H9 (cell line): Measurements from ENCODE around the gene OTX1. TPM values are rescaled to one million over a fixed set of nuclear protein-coding genes. Genes with fewer than 3 reads are reported as not detected.

Experiments
- DNase-seq: peaks from one replicate; pipeline ENCODE4 v3.0.0-alpha.2; 2017
- H2AFZ ChIP-seq: one replicate; pipeline ENCODE4 v1.6.1; 2013; ENCODE audit warnings: mild to moderate bottlenecking, low read length, control low read depth, moderate library complexity
- H2AK5ac ChIP-seq: 2 replicates; pipeline ENCODE4 v1.6.1; 2013; ENCODE audit warnings: low read length, control low read depth, mixed read lengths; ENCODE audit not compliant: insufficient read length
- H2BK120ac ChIP-seq: one replicate; pipeline ENCODE4 v1.6.1; 2013; ENCODE audit warnings: low read depth, mild to moderate bottlenecking, low read length, control low read depth, inconsistent platforms; ENCODE audit not compliant: poor library complexity, severe bottlenecking
- H2BK12ac ChIP-seq: 2 replicates; pipeline ENCODE4 v1.6.1; 2013; ENCODE audit warnings: low read length, control low read depth, mixed read lengths, low read depth; ENCODE audit not compliant: insufficient read length
- H2BK15ac ChIP-seq: 2 replicates; pipeline ENCODE4 v1.6.1; 2013; ENCODE audit warnings: low read depth, low read length, control low read depth
- H2BK20ac ChIP-seq: one replicate; pipeline ENCODE4 v1.6.1; 2013; ENCODE audit warnings: low read depth, mild to moderate bottlenecking, low read length, control low read depth, inconsistent platforms; ENCODE audit not compliant: poor library complexity, severe bottlenecking
- H2BK5ac ChIP-seq: 2 replicates; pipeline ENCODE4 v1.6.1; 2013; ENCODE audit warnings: low read length, control low read depth, mixed read lengths; ENCODE audit not compliant: insufficient read length
- H3K14ac ChIP-seq: 2 replicates; pipeline ENCODE4 v1.6.1; 2013; ENCODE audit warnings: low read length, control low read depth; ENCODE audit not compliant: insufficient read depth
- H3K18ac ChIP-seq: 2 replicates; pipeline ENCODE4 v1.6.1; 2013; ENCODE audit warnings: low read depth, mild to moderate bottlenecking, mixed read lengths, low read length, control low read depth; ENCODE audit not compliant: insufficient read length
- H3K23ac ChIP-seq: 2 replicates; pipeline ENCODE4 v1.6.1; 2013; ENCODE audit warnings: low read length, control low read depth, mixed read lengths, low read depth; ENCODE audit not compliant: insufficient read length
- H3K23me2 ChIP-seq: 2 replicates; pipeline ENCODE4 v1.6.1; 2013; ENCODE audit warnings: low read depth, mild to moderate bottlenecking, mixed read lengths, low read length, control low read depth; ENCODE audit not compliant: insufficient read length, poor library complexity, severe bottlenecking
- H3K27ac ChIP-seq: 2 replicates; pipeline ENCODE4 v1.5.1; 2013; ENCODE audit warnings: low read length, control low read depth, mixed read lengths, low read depth; ENCODE audit not compliant: insufficient read length
- H3K27me3 ChIP-seq: 2 replicates; pipeline ENCODE4 v1.6.1; 2013; ENCODE audit warnings: low read length, control low read depth, inconsistent platforms; ENCODE audit not compliant: insufficient read depth
- H3K4ac ChIP-seq: 2 replicates; pipeline ENCODE4 v1.6.1; 2013; ENCODE audit warnings: low read depth, mild to moderate bottlenecking, control low read depth, inconsistent platforms, low read length, moderate library complexity
- H3K4me1 ChIP-seq: 2 replicates; pipeline ENCODE4 v1.6.1; 2013; ENCODE audit warnings: low read length, control low read depth, inconsistent platforms; ENCODE audit not compliant: insufficient read depth
- H3K4me2 ChIP-seq: 2 replicates; pipeline ENCODE4 v1.6.1; 2013; ENCODE audit warnings: low read length, control low read depth, mixed read lengths; ENCODE audit not compliant: insufficient read length, insufficient read depth
- H3K56ac ChIP-seq: 2 replicates; pipeline ENCODE4 v1.6.1; 2013; ENCODE audit warnings: low read depth, mild to moderate bottlenecking, mixed read lengths, low read length, control low read depth; ENCODE audit not compliant: insufficient read length
- H3K79me1 ChIP-seq: 2 replicates; pipeline ENCODE4 v1.6.1; 2013; ENCODE audit warnings: low read depth, mild to moderate bottlenecking, moderate library complexity, low read length, control low read depth, inconsistent platforms; ENCODE audit not compliant: insufficient read depth, poor library complexity, severe bottlenecking
- H3K79me2 ChIP-seq: 2 replicates; pipeline ENCODE4 v1.6.1; 2013; ENCODE audit warnings: low read length, control low read depth, inconsistent platforms; ENCODE audit not compliant: insufficient read depth
- H3K9ac ChIP-seq: 2 replicates; pipeline ENCODE4 v1.6.1; 2013; ENCODE audit warnings: low read length, control low read depth, mixed read lengths; ENCODE audit not compliant: insufficient read length; ENCODE audit errors: extremely low read depth
- H3K9me3 ChIP-seq: one replicate; pipeline ENCODE4 v1.6.1; 2013; ENCODE audit warnings: low read depth, low read length, inconsistent platforms; ENCODE audit not compliant: control insufficient read depth
- H3T11ph ChIP-seq: one replicate; pipeline ENCODE4 v1.6.1; 2013; ENCODE audit warnings: mild to moderate bottlenecking, low read length, control low read depth, inconsistent platforms
- H4K20me1 ChIP-seq: one replicate; pipeline ENCODE4 v1.6.1; 2013; ENCODE audit not compliant: control insufficient read depth, insufficient read length, insufficient read depth
- H4K5ac ChIP-seq: 2 replicates; pipeline ENCODE4 v1.6.1; 2013; ENCODE audit warnings: low read depth, mild to moderate bottlenecking, mixed read lengths, low read length, control low read depth; ENCODE audit not compliant: insufficient read length
- H4K8ac ChIP-seq: replicated peaks from 2 replicates; pipeline ENCODE4 v1.6.1; 2013; ENCODE audit warnings: low read length, control low read depth, mixed read lengths, low read depth; ENCODE audit not compliant: insufficient read length
- H4K91ac ChIP-seq: 2 replicates; pipeline ENCODE4 v1.6.1; 2013; ENCODE audit warnings: low read depth, mild to moderate bottlenecking, moderate library complexity, mixed read lengths, low read length, control low read depth; ENCODE audit not compliant: insufficient read length
- H3K27ac Mint-ChIP-seq, 3 experiments: 2 replicates in 2 of 3; 3 replicates in 1 of 3; pipeline ENCODE4 v1.8.0; 2020 to 2021; ENCODE audit warnings: mixed read lengths in 3 of 3, mild to moderate bottlenecking in 1 of 3, moderate library complexity in 1 of 3
- H3K27me3 Mint-ChIP-seq: 2 replicates; pipeline ENCODE4 v1.8.0; 2021; ENCODE audit warnings: low read depth, mild to moderate bottlenecking, moderate library complexity, mixed read lengths
- H3K36me3 Mint-ChIP-seq, 3 experiments: 2 replicates in 2 of 3; 3 replicates in 1 of 3; pipeline ENCODE4 v1.8.0; 2020 to 2021; ENCODE audit warnings: low read depth in 3 of 3, mixed read lengths in 3 of 3; ENCODE audit not compliant: insufficient read depth in 1 of 3
- H3K4me1 Mint-ChIP-seq, 2 experiments: 2 replicates each; pipeline ENCODE4 v1.8.0; 2020; ENCODE audit warnings: mixed read lengths in 2 of 2
- H3K4me3 Mint-ChIP-seq, 2 experiments: 2 replicates in 1 of 2; 3 replicates in 1 of 2; pipeline ENCODE4 v1.8.0; 2020 to 2021; ENCODE audit warnings: mild to moderate bottlenecking in 2 of 2, mixed read lengths in 2 of 2, moderate library complexity in 1 of 2
- H3K9me3 Mint-ChIP-seq, 2 experiments: 2 replicates in 1 of 2; 3 replicates in 1 of 2; pipeline ENCODE4 v1.8.0; 2020; ENCODE audit warnings: mild to moderate bottlenecking in 2 of 2, mixed read lengths in 2 of 2, moderate library complexity in 1 of 2
- WGBS: extraction: QIAGEN DNeasy Blood & Tissue Kit; methylation state at CpG from one replicate; pipeline ENCODE4 v1.1.7; 2013; ENCODE audit warnings: missing lambda C conversion rate, low lambda C conversion rate, mixed read lengths; ENCODE audit not compliant: insufficient read length; ENCODE audit errors: extremely low coverage; 5-methylcytosine and 5-hydroxymethylcytosine counted together
- total RNA-seq: library from RNA; stranded (reverse); gene quantifications from 2 replicates; pipeline ENCODE4 v1.2.1, GENCODE V29; 2021
- TF ChIP-seq, protein P1 (sequence below): fragments of 200-600 bp; sonication (generic); conservative IDR thresholded peaks from 3 replicates; pipeline ENCODE4 v1.8.0; 2021; ENCODE audit warnings: antibody characterized with exemption, mild to moderate bottlenecking

OTX1 gene
- total RNA-seq, 1 experiment from 2014 or later = 0.13 TPM

DNA sequence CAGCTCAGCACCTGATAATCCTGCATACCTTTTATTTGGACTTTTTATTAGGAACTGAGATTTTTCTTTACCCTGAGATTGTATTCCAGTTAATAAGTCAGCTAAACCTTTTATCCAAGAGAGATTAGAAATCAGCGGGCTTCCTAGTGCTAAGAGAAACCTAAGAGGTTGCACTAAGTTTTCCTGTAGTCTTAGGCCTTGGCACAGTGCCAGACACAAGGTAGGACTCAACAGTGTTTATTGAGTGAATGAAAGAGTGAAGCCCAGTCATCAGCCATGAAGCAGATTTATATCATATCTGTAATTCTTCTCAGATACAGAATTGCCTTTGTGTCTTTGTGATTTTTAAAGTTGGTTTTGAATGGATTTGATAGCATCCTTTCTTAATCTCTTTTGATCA lies 13.6 kb downstream of the OTX1 start:
- no peak overlapping the region for H4K91ac ChIP-seq
- no peaks in the 10 kb centered on the region for H3K9me3 ChIP-seq
- H4K5ac ChIP-seq = no peak overlapping the region
- Mint-ChIP-seq H3K36me3 (no peaks in the 10 kb centered on the region), H3K4me1 (peaks cover 5 to 11% of the 10 kb centered on the region in 2 experiments), H3K27me3 (peaks cover 86% of the 10 kb centered on the region), H3K27ac (no peak overlapping the region), H3K4me3 (no peak overlapping the region), H3K9me3 (no peaks in the 10 kb centered on the region; a peak in 1 of 5 replicates)
- H3K18ac ChIP-seq = no peak overlapping the region
- H3K23ac ChIP-seq = no peak overlapping the region
- H3K14ac ChIP-seq = no peak overlapping the region
- no peak overlapping the region for H4K8ac ChIP-seq
- no peak for DNase-seq
- no peak overlapping the region for H3K56ac ChIP-seq
- H4K20me1 ChIP-seq = no peaks in the 10 kb centered on the region
- H3K79me1 ChIP-seq = no peaks in the 10 kb centered on the region
- peaks cover 8% of the 10 kb centered on the region for H3K23me2 ChIP-seq
- H2BK5ac ChIP-seq = no peak overlapping the region
- no peak overlapping the region for H3K27ac ChIP-seq
- no peak overlapping the region for H2AK5ac ChIP-seq
- H3K4me2 ChIP-seq = no peak overlapping the region
- TF ChIP-seq, protein P1, sequence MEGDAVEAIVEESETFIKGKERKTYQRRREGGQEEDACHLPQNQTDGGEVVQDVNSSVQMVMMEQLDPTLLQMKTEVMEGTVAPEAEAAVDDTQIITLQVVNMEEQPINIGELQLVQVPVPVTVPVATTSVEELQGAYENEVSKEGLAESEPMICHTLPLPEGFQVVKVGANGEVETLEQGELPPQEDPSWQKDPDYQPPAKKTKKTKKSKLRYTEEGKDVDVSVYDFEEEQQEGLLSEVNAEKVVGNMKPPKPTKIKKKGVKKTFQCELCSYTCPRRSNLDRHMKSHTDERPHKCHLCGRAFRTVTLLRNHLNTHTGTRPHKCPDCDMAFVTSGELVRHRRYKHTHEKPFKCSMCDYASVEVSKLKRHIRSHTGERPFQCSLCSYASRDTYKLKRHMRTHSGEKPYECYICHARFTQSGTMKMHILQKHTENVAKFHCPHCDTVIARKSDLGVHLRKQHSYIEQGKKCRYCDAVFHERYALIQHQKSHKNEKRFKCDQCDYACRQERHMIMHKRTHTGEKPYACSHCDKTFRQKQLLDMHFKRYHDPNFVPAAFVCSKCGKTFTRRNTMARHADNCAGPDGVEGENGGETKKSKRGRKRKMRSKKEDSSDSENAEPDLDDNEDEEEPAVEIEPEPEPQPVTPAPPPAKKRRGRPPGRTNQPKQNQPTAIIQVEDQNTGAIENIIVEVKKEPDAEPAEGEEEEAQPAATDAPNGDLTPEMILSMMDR = no peak
- H2BK12ac ChIP-seq = no peak overlapping the region
- H2AFZ ChIP-seq = no peak overlapping the region
- no peaks in the 10 kb centered on the region for H3K79me2 ChIP-seq
- no peak overlapping the region for H3K4ac ChIP-seq
- no CpG with 5 or more reads among the region's 1 CpG for WGBS
- H2BK15ac ChIP-seq = no peak overlapping the region
- peaks cover 9% of the 10 kb centered on the region; the same call in 1 of the 2 replicates for H3K27me3 ChIP-seq
- H2BK120ac ChIP-seq = no peak overlapping the region
- no peak overlapping the region for H2BK20ac ChIP-seq
- H3T11ph ChIP-seq = no peak overlapping the region
- no peak overlapping the region for H3K9ac ChIP-seq
- no peaks in the 10 kb centered on the region for H3K4me1 ChIP-seq
